SU-DHL-6 (cell line): ENCODE results near the gene RAB20.

Experiments used
- H2AFZ ChIP-seq: fragments of 200-600 bp; sonication (generic); 2 replicates; pipeline ENCODE4 v1.6.1; 2014; ENCODE audit warnings: low read depth, mild to moderate bottlenecking, moderate library complexity, mixed read lengths, antibody characterized with exemption, low read length; ENCODE audit not compliant: severe bottlenecking
- H3F3A ChIP-seq: fragments of 200-600 bp; shearing (Covaris generic); 2 replicates; pipeline ENCODE4 v1.6.0; 2016; ENCODE audit warnings: antibody characterized with exemption, mild to moderate bottlenecking; ENCODE audit not compliant: insufficient read depth
- H3K27ac ChIP-seq: fragments of 200-600 bp; sonication (generic); 2 replicates; pipeline ENCODE4 v1.5.1; 2016; ENCODE audit warnings: low read depth, mild to moderate bottlenecking, low read length, moderate library complexity, mixed read lengths
- H3K27me3 ChIP-seq: fragments of 200-600 bp; sonication (generic), shearing (Covaris generic); 2 replicates; pipeline ENCODE4 v1.6.0; 2014; ENCODE audit warnings: mild to moderate bottlenecking, low read length
- H3K36me3 ChIP-seq: fragments of 200-600 bp; sonication (generic); 2 replicates; pipeline ENCODE4 v1.6.1; 2014; ENCODE audit warnings: mild to moderate bottlenecking, low read length, mixed read lengths
- H3K4me2 ChIP-seq: fragments of 300-600, 200-600 bp; shearing (Covaris generic), sonication (generic); 2 replicates; pipeline ENCODE4 v1.6.0; 2014; ENCODE audit warnings: low read length, low read depth, mild to moderate bottlenecking; ENCODE audit not compliant: poor library complexity, severe bottlenecking
- H3K4me3 ChIP-seq: fragments of 200-600 bp; sonication (generic); 2 replicates; pipeline ENCODE4 v1.5.1; 2014; ENCODE audit warnings: antibody characterized with exemption, low read length, mild to moderate bottlenecking, mixed read lengths; ENCODE audit not compliant: insufficient read depth, poor library complexity, severe bottlenecking
- H3K79me2 ChIP-seq: fragments of 200-600 bp; sonication (generic); 2 replicates; pipeline ENCODE4 v1.6.1; 2014; ENCODE audit warnings: mild to moderate bottlenecking, low read length, moderate library complexity; ENCODE audit not compliant: insufficient read depth
- H3K9ac ChIP-seq: fragments of 200-600 bp; sonication (generic); 2 replicates; pipeline ENCODE4 v1.7.0; 2014; ENCODE audit warnings: mild to moderate bottlenecking, low read length
- H3K9me2 ChIP-seq: fragments of 200-600 bp; sonication (generic); replicated peaks from 2 replicates; pipeline ENCODE4 v1.6.1; 2014; ENCODE audit warnings: low read length; ENCODE audit not compliant: insufficient read depth
- H3K9me3 ChIP-seq: fragments of 200-600 bp; sonication (generic); 2 replicates; pipeline ENCODE4 v1.6.1; 2014; ENCODE audit warnings: low read length, mixed read lengths; ENCODE audit not compliant: insufficient read depth
- H4K20me1 ChIP-seq: fragments of 200-600 bp; sonication (generic); 2 replicates; pipeline ENCODE4 v1.6.1; 2014; ENCODE audit warnings: low read depth, mild to moderate bottlenecking, antibody characterized with exemption, low read length, moderate library complexity, mixed read lengths
- CTCF ChIP-seq: fragments of 200-600 bp; sonication (generic); IDR thresholded peaks from one replicate; pipeline ENCODE4 v1.5.1; 2017; ENCODE audit warnings: antibody characterized with exemption, mild to moderate bottlenecking, low read length, moderate library complexity; ENCODE audit not compliant: insufficient read depth, poor library complexity, severe bottlenecking
- EZH2phosphoT487 ChIP-seq: fragments of 200-600 bp; sonication (generic), shearing (Covaris generic); conservative IDR thresholded peaks from 2 replicates; pipeline ENCODE4 v1.6.1; 2018; ENCODE audit warnings: mild to moderate bottlenecking, antibody characterized with exemption, low read length, moderate library complexity, mixed read lengths

Gene RAB20

DNA sequence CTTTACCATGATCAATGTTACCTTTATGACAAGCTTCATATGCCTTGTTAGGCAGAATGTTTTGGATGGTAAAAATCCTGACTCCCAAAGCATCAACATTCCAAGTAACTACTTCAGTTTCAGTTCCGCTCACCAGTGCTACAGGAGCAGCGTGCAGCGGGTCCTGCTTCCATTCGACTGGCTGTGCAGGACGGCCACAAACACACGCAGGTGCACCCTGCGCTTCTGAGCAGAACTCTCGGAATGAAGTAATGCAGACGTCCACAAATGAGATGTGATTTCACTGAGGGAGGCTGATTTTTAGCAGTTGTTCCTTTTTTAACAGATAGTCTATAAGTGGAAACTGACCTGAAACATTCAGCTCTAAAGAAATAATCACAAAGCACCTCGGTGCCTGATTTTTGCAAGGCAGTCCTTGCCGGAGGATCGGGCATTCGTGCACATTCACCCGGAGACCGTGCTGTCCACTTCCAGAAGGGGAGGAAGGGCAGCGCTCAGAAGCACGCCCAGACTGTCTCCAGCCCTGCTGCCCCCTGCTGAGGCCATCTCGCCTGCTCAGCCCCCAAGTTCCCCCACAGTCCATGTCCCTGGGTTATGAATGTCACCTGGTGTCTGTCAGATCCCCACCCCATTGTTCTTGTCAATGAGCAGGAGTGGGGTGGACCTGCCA, 85.8 kb downstream of the RAB20 start:
- Histone ChIP-seq H3K27ac (no peak overlapping the region), H3K79me2 (no peaks in the 10 kb centered on the region), H3K9me2 (no peaks in the 10 kb centered on the region), H4K20me1 (no peaks in the 10 kb centered on the region), H3K36me3 (no peaks in the 10 kb centered on the region), H3K4me3 (no peak overlapping the region), H3K9me3 (no peaks in the 10 kb centered on the region), H3K27me3 (no peaks in the 10 kb centered on the region), H2AFZ (no peak overlapping the region), H3K4me2 (no peak overlapping the region), H3K9ac (no peak overlapping the region), H3F3A (no peaks in the 10 kb centered on the region)
- TF ChIP-seq CTCF (no peak), EZH2phosphoT487 (no peak)

DNA sequence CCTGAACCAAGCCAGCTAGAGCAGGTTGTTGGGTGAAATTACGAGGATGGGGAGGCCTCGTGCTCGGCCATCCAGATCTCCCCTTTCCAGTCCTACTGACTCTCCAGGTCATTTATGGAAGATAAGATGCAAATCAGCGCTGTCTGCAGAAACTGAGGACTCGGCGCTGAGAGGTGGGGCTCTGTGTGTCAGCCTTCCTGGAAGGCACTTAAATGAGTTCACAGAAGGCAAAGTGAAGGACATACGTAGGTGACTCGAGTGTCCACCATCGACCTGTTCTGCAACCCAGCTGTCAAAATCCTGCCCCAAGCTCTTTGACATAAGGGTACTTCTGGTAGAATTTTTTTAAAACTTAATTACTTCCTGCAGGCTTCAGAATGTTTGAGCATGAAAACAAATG, 86.4 kb downstream of the RAB20 start:
- Histone ChIP-seq H3K4me3 (no peak overlapping the region), H3K9ac (no peak overlapping the region), H4K20me1 (no peaks in the 10 kb centered on the region), H2AFZ (no peak overlapping the region), H3K4me2 (no peak overlapping the region), H3K36me3 (no peaks in the 10 kb centered on the region), H3K9me2 (no peaks in the 10 kb centered on the region), H3K9me3 (no peaks in the 10 kb centered on the region), H3K27ac (no peak overlapping the region), H3K79me2 (no peaks in the 10 kb centered on the region), H3F3A (no peaks in the 10 kb centered on the region), H3K27me3 (no peaks in the 10 kb centered on the region)
- TF ChIP-seq EZH2phosphoT487, result no peak
- no peak for TF ChIP-seq CTCF

DNA sequence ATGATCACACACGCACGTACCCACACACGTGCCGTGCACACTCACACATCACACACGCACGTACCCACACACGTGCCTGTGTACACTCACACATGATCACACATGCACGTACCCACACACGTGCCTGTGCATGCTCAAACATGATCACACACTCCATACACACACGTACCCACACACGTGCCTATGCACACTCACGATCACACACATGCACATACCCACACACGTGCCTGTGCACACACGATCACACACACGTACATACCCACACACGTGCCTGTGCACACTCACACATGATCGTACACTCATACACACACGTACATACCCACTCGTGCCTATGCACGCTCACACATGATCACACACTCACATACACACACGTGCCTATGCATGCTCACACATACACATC, 86.8 kb downstream of the RAB20 start:
- H4K20me1 ChIP-seq, result no peaks in the 10 kb centered on the region
- no peaks in the 10 kb centered on the region for H3K79me2 ChIP-seq
- H3K27ac ChIP-seq, result no peak overlapping the region
- no peaks in the 10 kb centered on the region for H3K9me3 ChIP-seq
- no peak overlapping the region for H3K4me2 ChIP-seq
- H2AFZ ChIP-seq, result no peak overlapping the region
- H3K4me3 ChIP-seq, result no peak overlapping the region
- TF ChIP-seq CTCF, result no peak
- no peak for TF ChIP-seq EZH2phosphoT487
- H3K9ac ChIP-seq, result no peak overlapping the region
- H3K9me2 ChIP-seq, result no peaks in the 10 kb centered on the region
- H3K27me3 ChIP-seq, result no peaks in the 10 kb centered on the region
- no peaks in the 10 kb centered on the region for H3F3A ChIP-seq
- H3K36me3 ChIP-seq, result no peaks in the 10 kb centered on the region
